Measurements from ENCODE around the gene SAMD11.

The SAMD11 gene

GRCh38 chr1:915295-916172, 8.2 kb upstream of the SAMD11 start:
- in situ Hi-C loops (cut with HindIII; ENCODE audit: low sequenced_read_pairs) = no loop called here
- H3K4me3 ChIP-seq (ENCODE audit: low read depth, low read length) = no peak overlapping the region
- TF ChIP-seq CTCF (IDR thresholded peaks at IDR 0.05; ENCODE audit: low read depth, low read length, missing control alignments) = no peak
- DNase-seq (ENCODE audit: low read depth) = no peak

GRCh38 chr1:916173-917075, 7.3 kb upstream of the SAMD11 start:
- in situ Hi-C loops (cut with HindIII; ENCODE audit: low sequenced_read_pairs) = no loop called here
- no peak overlapping the region for H3K4me3 ChIP-seq (ENCODE audit: low read depth, low read length)
- TF ChIP-seq CTCF (IDR thresholded peaks at IDR 0.05; ENCODE audit: low read depth, low read length, missing control alignments) = no peak
- no peak for DNase-seq (ENCODE audit: low read depth)

GRCh38 chr1:917076-917459, 6.7 kb upstream of the SAMD11 start:
- in situ Hi-C loops (cut with HindIII; ENCODE audit: low sequenced_read_pairs) = no loop called here

GRCh38 chr1:917466-918091, 6.1 kb upstream of the SAMD11 start:
- H3K4me3 ChIP-seq (ENCODE audit: low read depth, low read length) = no peak overlapping the region
- in situ Hi-C loops (cut with HindIII; ENCODE audit: low sequenced_read_pairs) = no loop called here
- DNase-seq (ENCODE audit: low read depth) = no peak
- no peak for TF ChIP-seq CTCF (IDR thresholded peaks at IDR 0.05; ENCODE audit: low read depth, low read length, missing control alignments)

More at GRCh38 chr1:917076-917459, 6.7 kb upstream of the SAMD11 start:
- TF ChIP-seq CTCF (IDR thresholded peaks at IDR 0.05; ENCODE audit: low read depth, low read length, missing control alignments) = no peak
- DNase-seq (ENCODE audit: low read depth) = no peak
- no peak overlapping the region for H3K4me3 ChIP-seq (ENCODE audit: low read depth, low read length)

GRCh38 chr1:918353-918752, 5.4 kb upstream of the SAMD11 start:
- in situ Hi-C loops (cut with HindIII; ENCODE audit: low sequenced_read_pairs) = no loop called here
- no peak overlapping the region for H3K4me3 ChIP-seq (ENCODE audit: low read depth, low read length)
- DNase-seq (ENCODE audit: low read depth) = no peak
- no peak for TF ChIP-seq CTCF (IDR thresholded peaks at IDR 0.05; ENCODE audit: low read depth, low read length, missing control alignments)

GRCh38 chr1:918843-919242, 4.9 kb upstream of the SAMD11 start:
- H3K4me3 ChIP-seq (ENCODE audit: low read depth, low read length) = no peak overlapping the region
- TF ChIP-seq CTCF (IDR thresholded peaks at IDR 0.05; ENCODE audit: low read depth, low read length, missing control alignments) = no peak
- no peak for DNase-seq (ENCODE audit: low read depth)
- in situ Hi-C loops (cut with HindIII; ENCODE audit: low sequenced_read_pairs) = no loop called here
